Muscle of arm (tissue), 12 donors: ENCODE results near the gene POP4. TPM values are rescaled to one million over a fixed set of nuclear protein-coding genes. Genes with fewer than 3 reads are reported as not detected.

Source experiments
- DNase-seq: peaks from one replicate; pipeline ENCODE4 v3.0.0-alpha.2; 2013
- polyA plus RNA-seq, 12 donors: library from polyadenylated mRNA; unstranded; fragments of 120-200 nt; gene quantifications; one replicate each; pipeline ENCODE4 v1.2.1, GENCODE V29; 2013; ENCODE audit not compliant: insufficient read length in 12 of 12

The POP4 gene
- polyA plus RNA-seq, 12 donors, result 25.1 to 52.3 (median 44.1) TPM; not detected in 1

GRCh38 chr19:29574510-29574909 lies 31.6 kb upstream of the POP4 start:
- no peak for DNase-seq

- DNase-seq, result no peak
Observed at GRCh38 chr19:29576046-29576606, 30.0 kb upstream of the POP4 start.

GRCh38 chr19:29576761-29577648 lies 29.1 kb upstream of the POP4 start:
- DNase-seq, result no peak

- DNase-seq, result no peak
Observed at GRCh38 chr19:29577649-29577963, 28.5 kb upstream of the POP4 start.

GRCh38 chr19:29578349-29578748 lies 27.7 kb upstream of the POP4 start:
- no peak for DNase-seq

GRCh38 chr19:29579308-29579910 lies 26.7 kb upstream of the POP4 start:
- DNase-seq, result no peak

- DNase-seq, result no peak
Observed at GRCh38 chr19:29581398-29581797, 24.7 kb upstream of the POP4 start.

- no peak for DNase-seq
Observed at GRCh38 chr19:29583196-29583999, 22.7 kb upstream of the POP4 start.

GRCh38 chr19:29586401-29586800 lies 19.7 kb upstream of the POP4 start:
- no peak for DNase-seq

GRCh38 chr19:29587059-29587458 lies 19.0 kb upstream of the POP4 start:
- no peak for DNase-seq

- DNase-seq, result no peak
Observed at GRCh38 chr19:29587518-29587986, 18.5 kb upstream of the POP4 start.

GRCh38 chr19:29588095-29588494 lies 18.0 kb upstream of the POP4 start:
- DNase-seq, result no peak

GRCh38 chr19:29590278-29590677 lies 15.8 kb upstream of the POP4 start:
- DNase-seq, result no peak

GRCh38 chr19:29591670-29592069 lies 14.4 kb upstream of the POP4 start:
- no peak for DNase-seq

- DNase-seq, result no peak
Observed at GRCh38 chr19:29593869-29594268, 12.2 kb upstream of the POP4 start.

GRCh38 chr19:29596080-29596727 lies 9.9 kb upstream of the POP4 start:
- no peak for DNase-seq

- DNase-seq, result no peak
Observed at GRCh38 chr19:29596885-29597525, 9.1 kb upstream of the POP4 start.

- DNase-seq, result no peak
Observed at GRCh38 chr19:29598036-29598435, 8.0 kb upstream of the POP4 start.

- no peak for DNase-seq
Observed at GRCh38 chr19:29598496-29598895, 7.6 kb upstream of the POP4 start.

GRCh38 chr19:29603308-29603707 lies 2.8 kb upstream of the POP4 start:
- DNase-seq, result no peak

- no peak for DNase-seq
Observed at GRCh38 chr19:29606420-29606747, 301 bp downstream of the POP4 start.
